Brain microvascular endothelial cell (primary cell): ENCODE measurements around the gene TRMT1.
A peak's percentile ranks its signal among the peaks of the same experiment; 100 is the strongest.
"Not testable (repeated sequence)": the region's sequence is repeated elsewhere in the genome, so short reads cannot be mapped to it uniquely, and the experiment has no call there.

Experiments
- DNase-seq: peaks from one replicate; pipeline ENCODE4 v3.0.0-alpha.2; 2020
- H3K27ac ChIP-seq: fragments of 250-450 bp; sonication (Bioruptor Pico); 2 replicates; pipeline ENCODE4 v1.5.1; 2020; ENCODE audit warnings: mild to moderate bottlenecking, moderate library complexity
- H3K27me3 ChIP-seq: fragments of 250-450 bp; sonication (Bioruptor Pico); replicated peaks from 2 replicates; pipeline ENCODE4 v1.5.1; 2020; ENCODE audit warnings: mild to moderate bottlenecking
- H3K36me3 ChIP-seq: fragments of 250-450 bp; sonication (Bioruptor Pico); replicated peaks from 2 replicates; pipeline ENCODE4 v1.5.1; 2020; ENCODE audit warnings: mild to moderate bottlenecking
- H3K4me3 ChIP-seq: 2 replicates; pipeline ENCODE4 v1.5.1; 2011; ENCODE audit warnings: low read depth, mild to moderate bottlenecking, control low read depth, low read length, moderate library complexity
- in situ Hi-C: cut with HindIII; loops from 2 replicates; pipeline ENCODE4 v1.10.0; 2017; ENCODE audit warnings: low sequenced_read_pairs, low pct_ligation_motif_present
- TF ChIP-seq, protein P1 (sequence below): IDR thresholded peaks from 2 replicates; pipeline ENCODE4 v1.5.1; 2011; ENCODE audit warnings: low read depth, mild to moderate bottlenecking, moderate library complexity, low read length, control low read depth, inconsistent platforms; ENCODE audit errors: missing control alignments

The TRMT1 gene

GRCh38 chr19:13116282-13117175 lies at the start of gene TRMT1:
TRMT1 (minus strand) TSS chr19:13116740; CDS start chr19:13116399, 341 bp downstream.
- in situ Hi-C loops = no loop called here
- TF ChIP-seq, protein P1, sequence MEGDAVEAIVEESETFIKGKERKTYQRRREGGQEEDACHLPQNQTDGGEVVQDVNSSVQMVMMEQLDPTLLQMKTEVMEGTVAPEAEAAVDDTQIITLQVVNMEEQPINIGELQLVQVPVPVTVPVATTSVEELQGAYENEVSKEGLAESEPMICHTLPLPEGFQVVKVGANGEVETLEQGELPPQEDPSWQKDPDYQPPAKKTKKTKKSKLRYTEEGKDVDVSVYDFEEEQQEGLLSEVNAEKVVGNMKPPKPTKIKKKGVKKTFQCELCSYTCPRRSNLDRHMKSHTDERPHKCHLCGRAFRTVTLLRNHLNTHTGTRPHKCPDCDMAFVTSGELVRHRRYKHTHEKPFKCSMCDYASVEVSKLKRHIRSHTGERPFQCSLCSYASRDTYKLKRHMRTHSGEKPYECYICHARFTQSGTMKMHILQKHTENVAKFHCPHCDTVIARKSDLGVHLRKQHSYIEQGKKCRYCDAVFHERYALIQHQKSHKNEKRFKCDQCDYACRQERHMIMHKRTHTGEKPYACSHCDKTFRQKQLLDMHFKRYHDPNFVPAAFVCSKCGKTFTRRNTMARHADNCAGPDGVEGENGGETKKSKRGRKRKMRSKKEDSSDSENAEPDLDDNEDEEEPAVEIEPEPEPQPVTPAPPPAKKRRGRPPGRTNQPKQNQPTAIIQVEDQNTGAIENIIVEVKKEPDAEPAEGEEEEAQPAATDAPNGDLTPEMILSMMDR = no peak
- Histone ChIP-seq H3K4me3 (peak within 1 kb of the TSS; percentile 98), H3K27ac (peak within 1 kb of the TSS; percentile 73), H3K27me3 (no peaks in the 10 kb centered on the region), H3K36me3 (peaks cover 18% of the 10 kb centered on the region)
- DNase-seq = peak; percentile 97

DNA sequence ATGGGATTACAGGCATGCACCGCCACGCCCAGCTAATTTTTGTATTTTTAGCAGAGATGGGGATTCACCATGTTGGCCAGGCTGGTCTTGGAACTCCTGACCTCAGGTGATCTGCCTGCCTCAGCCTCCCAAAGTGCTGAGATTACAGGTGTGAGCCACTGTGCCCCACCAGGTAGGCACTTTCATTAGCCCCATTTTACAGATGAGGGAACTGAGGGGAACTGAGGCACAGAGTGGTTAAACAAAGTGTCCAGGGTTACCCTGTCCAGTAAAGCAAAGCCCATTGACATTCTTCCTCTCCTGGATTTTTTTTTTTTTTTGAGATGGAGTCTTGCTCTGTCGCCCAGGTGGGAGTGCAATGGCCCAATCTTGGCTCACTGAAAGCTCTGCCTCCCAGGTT lies 49.6 kb upstream of the TRMT1 start:
- H3K36me3 ChIP-seq, H3K4me3 ChIP-seq, in situ Hi-C loops, H3K27me3 ChIP-seq, DNase-seq, H3K27ac ChIP-seq: not testable (repeated sequence)

DNA sequence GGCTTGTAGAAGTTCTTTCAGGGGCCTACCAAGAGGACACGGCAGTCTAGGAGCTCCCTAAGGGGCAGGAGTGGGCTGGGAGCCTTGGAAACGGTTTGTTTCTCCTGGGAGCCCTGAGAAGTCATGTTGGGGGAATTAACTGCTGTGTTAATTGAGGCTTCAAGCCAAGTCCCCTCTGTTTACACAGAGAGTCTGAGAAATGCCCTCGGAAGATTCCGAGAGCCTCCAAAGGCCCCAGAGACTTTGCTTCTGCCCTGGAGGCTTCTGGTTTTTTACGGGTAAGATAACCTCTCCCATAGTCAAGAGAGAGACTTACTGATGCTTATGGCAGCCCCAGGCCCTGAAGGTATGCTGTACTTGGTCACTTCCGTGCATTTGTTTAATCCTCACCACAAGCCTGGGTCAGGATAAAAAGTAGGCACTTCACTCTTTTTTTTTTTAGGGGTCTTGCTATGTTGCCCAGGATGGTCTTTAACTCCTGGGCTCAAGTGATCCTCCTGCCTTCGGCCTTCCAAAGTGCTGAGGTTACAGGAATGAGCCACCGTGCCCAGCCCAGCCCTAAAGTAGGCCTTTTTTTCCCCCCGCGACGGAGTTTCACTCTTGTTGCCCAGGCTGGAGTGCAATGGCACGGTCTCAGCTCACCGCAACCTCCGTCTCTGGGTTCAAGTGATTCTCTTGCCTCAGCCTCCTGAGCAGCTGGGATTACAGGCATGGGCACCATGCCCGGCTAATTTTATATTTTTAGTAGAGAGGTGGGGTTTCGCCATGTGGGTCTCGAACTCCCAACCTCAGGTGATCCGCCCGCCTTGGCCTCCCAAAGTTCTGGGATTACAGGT lies 48.8 kb upstream of the TRMT1 start:
- TF ChIP-seq, protein P1 = no peak
- in situ Hi-C loops = no loop called here
- H3K36me3 ChIP-seq = no peaks in the 10 kb centered on the region
- no peaks in the 10 kb centered on the region for H3K27me3 ChIP-seq
- no peak overlapping the region for H3K4me3 ChIP-seq
- H3K27ac ChIP-seq = peak overlapping the region; percentile 72
- DNase-seq = no peak

DNA sequence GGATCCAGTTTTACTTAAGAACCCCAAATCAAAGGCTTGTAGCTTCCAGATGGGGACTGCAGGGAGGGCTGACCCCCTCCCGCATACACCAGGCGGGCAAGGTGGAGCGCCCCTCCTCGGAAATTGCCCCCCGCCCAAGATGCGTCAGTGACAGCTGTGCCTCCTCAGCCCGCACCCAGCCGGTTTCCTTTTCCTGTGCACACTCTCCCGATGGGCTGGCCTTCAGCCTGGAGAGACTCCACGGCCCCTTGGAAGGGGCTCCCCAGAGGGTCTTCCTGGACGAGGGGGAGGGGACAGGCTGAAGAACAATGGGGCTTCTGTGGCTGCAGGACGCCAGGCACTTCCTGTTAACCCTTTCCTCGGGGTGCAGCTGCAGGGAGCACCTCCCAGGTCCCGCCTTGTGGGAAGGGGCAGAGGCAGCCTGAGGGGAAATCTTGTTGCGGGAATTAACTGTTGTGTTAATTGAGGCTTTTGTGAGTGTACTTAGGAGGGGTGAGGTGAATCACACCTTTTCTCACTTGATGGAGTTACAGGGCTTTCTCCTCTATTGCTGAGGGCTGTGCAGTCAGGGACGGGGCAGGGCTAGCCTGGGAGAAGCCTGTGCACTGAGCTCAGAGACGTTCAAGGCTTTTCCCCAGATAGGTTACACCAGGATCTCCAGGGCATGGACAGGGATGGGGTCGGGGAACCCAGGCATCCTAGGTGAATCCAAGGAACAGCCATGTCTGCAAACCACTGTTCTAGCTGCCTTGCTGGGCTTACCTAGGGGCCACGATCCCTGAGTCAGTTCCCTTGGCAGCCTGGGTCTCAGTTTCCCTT lies 48.0 kb upstream of the TRMT1 start:
- peak overlapping the region; percentile 12 for H3K4me3 ChIP-seq
- peak overlapping the region; percentile 72 for H3K27ac ChIP-seq
- in situ Hi-C loops = no loop called here
- H3K36me3 ChIP-seq = no peaks in the 10 kb centered on the region
- DNase-seq = no peak
- no peaks in the 10 kb centered on the region for H3K27me3 ChIP-seq
- TF ChIP-seq, protein P1 = no peak

DNA sequence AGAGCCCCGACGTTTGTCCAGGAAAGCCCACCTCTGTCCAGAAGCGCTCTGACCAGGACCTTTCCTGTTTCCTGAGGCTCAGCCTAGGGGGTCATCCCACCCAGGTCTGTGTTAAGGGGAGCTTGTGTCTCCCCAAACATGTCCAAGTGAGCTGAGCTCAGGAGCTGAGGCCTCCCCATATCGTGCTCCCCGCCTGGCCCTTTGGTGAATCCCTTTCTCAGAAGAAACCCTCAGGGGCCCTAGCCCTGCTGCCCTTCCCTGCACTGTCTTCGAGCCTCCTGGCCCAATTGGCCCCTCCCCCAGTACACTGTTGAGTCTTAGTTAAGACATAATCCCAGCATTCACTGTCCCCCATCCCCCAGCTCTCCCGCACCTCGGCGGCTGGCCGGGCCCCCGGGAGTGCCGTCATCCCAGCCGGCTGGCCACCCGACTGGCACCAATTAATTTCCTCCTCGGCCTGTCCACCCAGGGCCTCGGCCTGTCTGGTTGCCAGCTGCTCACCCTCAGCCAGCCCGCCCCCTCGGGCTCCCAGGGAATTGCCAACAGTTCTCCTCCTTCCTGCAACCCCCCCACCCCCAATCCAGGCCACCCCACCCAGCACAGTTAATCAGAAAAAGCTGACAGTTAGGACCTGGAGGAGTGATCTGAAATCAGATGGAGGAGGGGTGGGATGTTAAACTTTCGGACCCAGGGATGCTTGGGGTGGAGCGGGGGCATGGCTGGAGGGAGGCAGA lies 47.2 kb upstream of the TRMT1 start:
- Histone ChIP-seq H3K36me3 (no peaks in the 10 kb centered on the region), H3K27me3 (no peaks in the 10 kb centered on the region), H3K4me3 (peak overlapping the region; percentile 17), H3K27ac (peak overlapping the region; percentile 72)
- DNase-seq = peak; percentile 66
- in situ Hi-C loops = no loop called here
- TF ChIP-seq, protein P1 = no peak
